ENCODE measurements around the gene KLHL12.

DNA sequence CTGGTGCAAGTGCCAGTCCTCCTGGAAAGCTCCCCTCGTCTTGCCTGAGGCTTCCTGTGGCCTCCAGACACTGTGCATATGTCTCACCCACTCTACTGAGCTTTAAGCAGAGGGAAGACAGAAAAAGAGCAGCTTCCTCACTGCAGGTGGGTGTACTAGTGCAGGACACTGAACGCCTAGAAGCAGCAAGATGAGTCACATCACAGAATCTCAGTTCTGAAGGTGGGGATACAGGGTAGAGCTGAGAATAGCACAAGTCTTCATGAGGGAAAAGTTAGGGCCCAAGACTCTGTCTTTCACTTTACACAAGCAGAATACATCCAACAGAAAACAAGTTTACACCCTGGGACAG, 78.9 kb downstream of the KLHL12 start:
- TF ChIP-seq NFYB (IDR thresholded peaks at IDR 0.05; ENCODE audit: insufficient read depth, low read depth, low read length) (no peak), ZNF217 (IDR thresholded peaks at IDR 0.05) (no peak), EP300 (IDR thresholded peaks at IDR 0.05; ENCODE audit: borderline replicate concordance in 1 of 2, control insufficient read depth in 1 of 2, low read depth in 2 of 2, low read length in 2 of 2) (no peak), SPI1 (IDR thresholded peaks at IDR 0.05; ENCODE audit: borderline replicate concordance, insufficient read depth, low read depth, low read length) (no peak), ETV6 (conservative IDR thresholded peaks at IDR 0.05 in 1 of 2, IDR thresholded peaks at IDR 0.05 in 1 of 2; ENCODE audit: borderline replicate concordance in 1 of 2, low read depth in 1 of 2) (no peak), POLR2A (IDR thresholded peaks at IDR 0.05; ENCODE audit: low read depth, low read length) (no peak), GABPA (IDR thresholded peaks at IDR 0.05; ENCODE audit: low read depth) (no peak), SP1 (IDR thresholded peaks at IDR 0.05; ENCODE audit: low read depth, low read length) (no peak)
- TF ChIP-seq, protein P1, sequence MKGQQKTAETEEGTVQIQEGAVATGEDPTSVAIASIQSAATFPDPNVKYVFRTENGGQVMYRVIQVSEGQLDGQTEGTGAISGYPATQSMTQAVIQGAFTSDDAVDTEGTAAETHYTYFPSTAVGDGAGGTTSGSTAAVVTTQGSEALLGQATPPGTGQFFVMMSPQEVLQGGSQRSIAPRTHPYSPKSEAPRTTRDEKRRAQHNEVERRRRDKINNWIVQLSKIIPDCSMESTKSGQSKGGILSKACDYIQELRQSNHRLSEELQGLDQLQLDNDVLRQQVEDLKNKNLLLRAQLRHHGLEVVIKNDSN (IDR thresholded peaks at IDR 0.05; ENCODE audit: borderline replicate concordance, extremely low read length, insufficient read depth, low read depth, low read length): no peak
- TF ChIP-seq, protein P2, sequence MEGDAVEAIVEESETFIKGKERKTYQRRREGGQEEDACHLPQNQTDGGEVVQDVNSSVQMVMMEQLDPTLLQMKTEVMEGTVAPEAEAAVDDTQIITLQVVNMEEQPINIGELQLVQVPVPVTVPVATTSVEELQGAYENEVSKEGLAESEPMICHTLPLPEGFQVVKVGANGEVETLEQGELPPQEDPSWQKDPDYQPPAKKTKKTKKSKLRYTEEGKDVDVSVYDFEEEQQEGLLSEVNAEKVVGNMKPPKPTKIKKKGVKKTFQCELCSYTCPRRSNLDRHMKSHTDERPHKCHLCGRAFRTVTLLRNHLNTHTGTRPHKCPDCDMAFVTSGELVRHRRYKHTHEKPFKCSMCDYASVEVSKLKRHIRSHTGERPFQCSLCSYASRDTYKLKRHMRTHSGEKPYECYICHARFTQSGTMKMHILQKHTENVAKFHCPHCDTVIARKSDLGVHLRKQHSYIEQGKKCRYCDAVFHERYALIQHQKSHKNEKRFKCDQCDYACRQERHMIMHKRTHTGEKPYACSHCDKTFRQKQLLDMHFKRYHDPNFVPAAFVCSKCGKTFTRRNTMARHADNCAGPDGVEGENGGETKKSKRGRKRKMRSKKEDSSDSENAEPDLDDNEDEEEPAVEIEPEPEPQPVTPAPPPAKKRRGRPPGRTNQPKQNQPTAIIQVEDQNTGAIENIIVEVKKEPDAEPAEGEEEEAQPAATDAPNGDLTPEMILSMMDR (IDR thresholded peaks at IDR 0.05 in 2 of 3, conservative IDR thresholded peaks at IDR 0.05 in 1 of 3; ENCODE audit: control insufficient read depth in 2 of 3, extremely low read depth in 1 of 3, insufficient read depth in 1 of 3, low read depth in 3 of 3, low read length in 3 of 3): no peak
- TF ChIP-seq, protein P3, sequence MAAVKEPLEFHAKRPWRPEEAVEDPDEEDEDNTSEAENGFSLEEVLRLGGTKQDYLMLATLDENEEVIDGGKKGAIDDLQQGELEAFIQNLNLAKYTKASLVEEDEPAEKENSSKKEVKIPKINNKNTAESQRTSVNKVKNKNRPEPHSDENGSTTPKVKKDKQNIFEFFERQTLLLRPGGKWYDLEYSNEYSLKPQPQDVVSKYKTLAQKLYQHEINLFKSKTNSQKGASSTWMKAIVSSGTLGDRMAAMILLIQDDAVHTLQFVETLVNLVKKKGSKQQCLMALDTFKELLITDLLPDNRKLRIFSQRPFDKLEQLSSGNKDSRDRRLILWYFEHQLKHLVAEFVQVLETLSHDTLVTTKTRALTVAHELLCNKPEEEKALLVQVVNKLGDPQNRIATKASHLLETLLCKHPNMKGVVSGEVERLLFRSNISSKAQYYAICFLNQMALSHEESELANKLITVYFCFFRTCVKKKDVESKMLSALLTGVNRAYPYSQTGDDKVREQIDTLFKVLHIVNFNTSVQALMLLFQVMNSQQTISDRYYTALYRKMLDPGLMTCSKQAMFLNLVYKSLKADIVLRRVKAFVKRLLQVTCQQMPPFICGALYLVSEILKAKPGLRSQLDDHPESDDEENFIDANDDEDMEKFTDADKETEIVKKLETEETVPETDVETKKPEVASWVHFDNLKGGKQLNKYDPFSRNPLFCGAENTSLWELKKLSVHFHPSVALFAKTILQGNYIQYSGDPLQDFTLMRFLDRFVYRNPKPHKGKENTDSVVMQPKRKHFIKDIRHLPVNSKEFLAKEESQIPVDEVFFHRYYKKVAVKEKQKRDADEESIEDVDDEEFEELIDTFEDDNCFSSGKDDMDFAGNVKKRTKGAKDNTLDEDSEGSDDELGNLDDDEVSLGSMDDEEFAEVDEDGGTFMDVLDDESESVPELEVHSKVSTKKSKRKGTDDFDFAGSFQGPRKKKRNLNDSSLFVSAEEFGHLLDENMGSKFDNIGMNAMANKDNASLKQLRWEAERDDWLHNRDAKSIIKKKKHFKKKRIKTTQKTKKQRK (IDR thresholded peaks at IDR 0.05; ENCODE audit: low read depth, low read length): no peak
